ENCODE results near the gene NR5A2.

Gene NR5A2

GRCh38 chr1:200147094-200147493 is 119.6 kb downstream of the NR5A2 start:
- TF ChIP-seq TAF1 (IDR thresholded peaks at IDR 0.05; ENCODE audit: borderline replicate concordance, insufficient read depth, low read length) (no peak), SIN3A (IDR thresholded peaks at IDR 0.05; ENCODE audit: borderline replicate concordance, insufficient read depth, low read length) (no peak), FOXP2 (optimal IDR thresholded peaks at IDR 0.05; ENCODE audit: borderline replicate concordance, extremely low read depth, extremely low read length, insufficient read depth) (no peak), POLR2AphosphoS5 (IDR thresholded peaks at IDR 0.05; ENCODE audit: low read depth, low read length) (no peak)
- TF ChIP-seq, protein P1, sequence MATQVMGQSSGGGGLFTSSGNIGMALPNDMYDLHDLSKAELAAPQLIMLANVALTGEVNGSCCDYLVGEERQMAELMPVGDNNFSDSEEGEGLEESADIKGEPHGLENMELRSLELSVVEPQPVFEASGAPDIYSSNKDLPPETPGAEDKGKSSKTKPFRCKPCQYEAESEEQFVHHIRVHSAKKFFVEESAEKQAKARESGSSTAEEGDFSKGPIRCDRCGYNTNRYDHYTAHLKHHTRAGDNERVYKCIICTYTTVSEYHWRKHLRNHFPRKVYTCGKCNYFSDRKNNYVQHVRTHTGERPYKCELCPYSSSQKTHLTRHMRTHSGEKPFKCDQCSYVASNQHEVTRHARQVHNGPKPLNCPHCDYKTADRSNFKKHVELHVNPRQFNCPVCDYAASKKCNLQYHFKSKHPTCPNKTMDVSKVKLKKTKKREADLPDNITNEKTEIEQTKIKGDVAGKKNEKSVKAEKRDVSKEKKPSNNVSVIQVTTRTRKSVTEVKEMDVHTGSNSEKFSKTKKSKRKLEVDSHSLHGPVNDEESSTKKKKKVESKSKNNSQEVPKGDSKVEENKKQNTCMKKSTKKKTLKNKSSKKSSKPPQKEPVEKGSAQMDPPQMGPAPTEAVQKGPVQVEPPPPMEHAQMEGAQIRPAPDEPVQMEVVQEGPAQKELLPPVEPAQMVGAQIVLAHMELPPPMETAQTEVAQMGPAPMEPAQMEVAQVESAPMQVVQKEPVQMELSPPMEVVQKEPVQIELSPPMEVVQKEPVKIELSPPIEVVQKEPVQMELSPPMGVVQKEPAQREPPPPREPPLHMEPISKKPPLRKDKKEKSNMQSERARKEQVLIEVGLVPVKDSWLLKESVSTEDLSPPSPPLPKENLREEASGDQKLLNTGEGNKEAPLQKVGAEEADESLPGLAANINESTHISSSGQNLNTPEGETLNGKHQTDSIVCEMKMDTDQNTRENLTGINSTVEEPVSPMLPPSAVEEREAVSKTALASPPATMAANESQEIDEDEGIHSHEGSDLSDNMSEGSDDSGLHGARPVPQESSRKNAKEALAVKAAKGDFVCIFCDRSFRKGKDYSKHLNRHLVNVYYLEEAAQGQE (IDR thresholded peaks at IDR 0.05; ENCODE audit: insufficient read depth in 1 of 2, low read depth in 2 of 2, low read length in 2 of 2), result no peak

DNA sequence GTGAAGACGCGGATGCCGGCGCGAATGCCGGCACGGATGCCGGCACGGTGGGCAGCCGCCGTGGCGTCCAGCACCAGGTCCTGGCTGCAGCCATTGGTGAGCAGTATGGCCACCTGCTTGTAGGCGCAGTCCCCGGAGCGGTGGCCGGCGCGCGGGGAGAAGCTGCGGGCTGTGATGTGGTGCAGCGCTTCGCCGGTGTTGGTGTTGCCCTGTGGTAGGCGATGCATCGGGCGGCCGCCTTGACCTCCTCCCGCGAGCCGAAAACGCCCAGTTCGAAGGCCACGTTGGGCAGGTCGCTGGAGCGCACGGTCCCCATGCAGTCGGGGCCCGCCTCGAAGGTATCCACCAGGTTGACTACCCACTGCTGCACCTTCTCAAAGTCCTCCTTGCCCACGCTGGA is 120.2 kb downstream of the NR5A2 start:
- TF ChIP-seq SIN3A (IDR thresholded peaks at IDR 0.05; ENCODE audit: borderline replicate concordance, insufficient read depth, low read length) (no peak), FOXP2 (optimal IDR thresholded peaks at IDR 0.05; ENCODE audit: borderline replicate concordance, extremely low read depth, extremely low read length, insufficient read depth) (no peak), POLR2AphosphoS5 (IDR thresholded peaks at IDR 0.05; ENCODE audit: low read depth, low read length) (no peak), TAF1 (IDR thresholded peaks at IDR 0.05; ENCODE audit: borderline replicate concordance, insufficient read depth, low read length) (no peak)
- TF ChIP-seq, protein P1 (IDR thresholded peaks at IDR 0.05; ENCODE audit: insufficient read depth in 1 of 2, low read depth in 2 of 2, low read length in 2 of 2), result no peak

DNA sequence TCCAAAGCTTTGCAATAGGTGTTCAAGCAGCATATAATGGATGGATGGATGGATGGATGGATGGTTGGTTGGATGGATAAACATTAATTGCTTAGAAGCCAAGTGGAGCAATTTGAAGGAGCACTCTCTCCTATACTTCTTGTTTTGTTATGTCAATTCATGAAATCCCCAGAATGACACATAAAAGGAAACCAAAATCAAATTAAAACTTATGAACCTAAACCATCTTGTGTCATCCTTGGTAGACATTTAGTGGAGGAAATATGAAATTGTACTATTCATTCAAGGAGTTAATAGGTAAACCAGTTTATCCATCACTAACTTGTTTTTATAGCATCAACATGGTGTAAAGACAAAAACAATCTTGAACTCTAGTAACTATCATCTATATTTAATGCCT is 122.5 kb downstream of the NR5A2 start:
- TF ChIP-seq TAF1 (IDR thresholded peaks at IDR 0.05; ENCODE audit: borderline replicate concordance, insufficient read depth, low read length) (no peak), POLR2AphosphoS5 (IDR thresholded peaks at IDR 0.05; ENCODE audit: low read depth, low read length) (no peak), SIN3A (IDR thresholded peaks at IDR 0.05; ENCODE audit: borderline replicate concordance, insufficient read depth, low read length) (no peak), FOXP2 (optimal IDR thresholded peaks at IDR 0.05; ENCODE audit: borderline replicate concordance, extremely low read depth, extremely low read length, insufficient read depth) (no peak)
- TF ChIP-seq, protein P1 (IDR thresholded peaks at IDR 0.05; ENCODE audit: insufficient read depth in 1 of 2, low read depth in 2 of 2, low read length in 2 of 2), result no peak

DNA sequence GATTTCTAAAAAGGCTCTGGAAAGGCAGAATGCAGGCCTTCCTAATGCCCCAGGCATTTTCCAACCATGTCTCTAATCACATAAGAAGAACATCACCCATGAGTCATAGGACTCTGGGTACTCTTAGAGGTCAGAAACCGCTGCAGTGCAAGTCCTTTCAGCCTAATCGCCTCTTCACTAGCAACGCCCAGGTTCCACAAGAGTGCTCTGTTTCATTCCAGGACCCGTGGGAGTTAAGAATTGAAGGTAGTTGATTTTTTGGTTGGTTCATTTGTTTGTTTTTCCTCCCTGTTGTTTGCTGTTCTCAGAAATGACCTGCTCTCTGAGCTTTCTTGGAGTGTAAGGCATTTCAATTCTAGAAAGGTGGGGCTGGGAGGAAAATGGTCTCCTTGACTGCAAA is 123.2 kb downstream of the NR5A2 start:
- TF ChIP-seq POLR2AphosphoS5 (IDR thresholded peaks at IDR 0.05; ENCODE audit: low read depth, low read length) (no peak), SIN3A (IDR thresholded peaks at IDR 0.05; ENCODE audit: borderline replicate concordance, insufficient read depth, low read length) (no peak), FOXP2 (optimal IDR thresholded peaks at IDR 0.05; ENCODE audit: borderline replicate concordance, extremely low read depth, extremely low read length, insufficient read depth) (no peak), TAF1 (IDR thresholded peaks at IDR 0.05; ENCODE audit: borderline replicate concordance, insufficient read depth, low read length) (no peak)
- TF ChIP-seq, protein P1 (IDR thresholded peaks at IDR 0.05; ENCODE audit: insufficient read depth in 1 of 2, low read depth in 2 of 2, low read length in 2 of 2), result no peak

GRCh38 chr1:200152336-200152735 is 124.8 kb downstream of the NR5A2 start:
- TF ChIP-seq SIN3A (IDR thresholded peaks at IDR 0.05; ENCODE audit: borderline replicate concordance, insufficient read depth, low read length), result no peak
- no peak for TF ChIP-seq TAF1 (IDR thresholded peaks at IDR 0.05; ENCODE audit: borderline replicate concordance, insufficient read depth, low read length)
- TF ChIP-seq, protein P1 (IDR thresholded peaks at IDR 0.05; ENCODE audit: insufficient read depth in 1 of 2, low read depth in 2 of 2, low read length in 2 of 2), result no peak
- no peak for TF ChIP-seq POLR2AphosphoS5 (IDR thresholded peaks at IDR 0.05; ENCODE audit: low read depth, low read length)
- no peak for TF ChIP-seq FOXP2 (optimal IDR thresholded peaks at IDR 0.05; ENCODE audit: borderline replicate concordance, extremely low read depth, extremely low read length, insufficient read depth)

Measured in PFSK-1 (cell line).